Activated T-cell treated with anti-CD3 and anti-CD28 coated beads for 24 hours (primary cell): ENCODE measurements around the gene CPVL.
"Not testable (repeated sequence)": the region's sequence is repeated elsewhere in the genome, so short reads cannot be mapped to it uniquely, and the experiment has no call there.

Experiments
- DNase-seq: peaks from one replicate; pipeline ENCODE4 v3.0.0-alpha.2; 2020; ENCODE audit warnings: low read depth

The CPVL gene

GRCh38 chr7:29119538-29119937, 26.8 kb downstream of the CPVL start:
- DNase-seq = no peak

GRCh38 chr7:29116361-29117200, 29.8 kb downstream of the CPVL start:
- DNase-seq = no peak

GRCh38 chr7:29115753-29116152, 30.6 kb downstream of the CPVL start:
- no peak for DNase-seq

- DNase-seq = no peak
Observed at GRCh38 chr7:29115130-29115687, 31.1 kb downstream of the CPVL start.

GRCh38 chr7:29114266-29114665, 32.1 kb downstream of the CPVL start:
- not testable (repeated sequence) for DNase-seq

GRCh38 chr7:29113384-29114102, 32.8 kb downstream of the CPVL start:
- no peak for DNase-seq

- no peak for DNase-seq
Observed at GRCh38 chr7:29112721-29113120, 33.6 kb downstream of the CPVL start.

- no peak for DNase-seq
Observed at GRCh38 chr7:29109899-29110298, 36.4 kb downstream of the CPVL start.

- DNase-seq = no peak
Observed at GRCh38 chr7:29109358-29109757, 37.0 kb downstream of the CPVL start.

GRCh38 chr7:29107056-29107455, 39.3 kb downstream of the CPVL start:
- DNase-seq = no peak

- no peak for DNase-seq
Observed at GRCh38 chr7:29106669-29106988, 39.7 kb downstream of the CPVL start.

- DNase-seq = no peak
Observed at GRCh38 chr7:29105752-29106668, 40.3 kb downstream of the CPVL start.

GRCh38 chr7:29105191-29105590, 41.1 kb downstream of the CPVL start:
- DNase-seq = no peak

- DNase-seq = no peak
Observed at GRCh38 chr7:29102558-29103151, 43.7 kb downstream of the CPVL start.

- DNase-seq = no peak
Observed at GRCh38 chr7:29100924-29101323, 45.4 kb downstream of the CPVL start.

GRCh38 chr7:29099896-29100847, 46.2 kb downstream of the CPVL start:
- no peak for DNase-seq

GRCh38 chr7:29096446-29096730, 49.9 kb downstream of the CPVL start:
- no peak for DNase-seq

GRCh38 chr7:29095631-29096445, 50.5 kb downstream of the CPVL start:
- no peak for DNase-seq

GRCh38 chr7:29093091-29093490, 53.2 kb downstream of the CPVL start:
- DNase-seq = not testable (repeated sequence)

GRCh38 chr7:29091715-29092114, 54.6 kb downstream of the CPVL start:
- no peak for DNase-seq
